K562 (cell line): ENCODE measurements around the gene BTNL8. TPM values are rescaled to one million over a fixed set of nuclear protein-coding genes. Genes with fewer than 3 reads are reported as not detected.

Experiments
- ATAC-seq: fragments of 200-7000 bp; cut with Tn5 transposase; 3 replicates; pipeline ENCODE4 v1.9.1; 2020; ENCODE audit warnings: moderate library complexity
- BruUV-seq: library from RNA; stranded (reverse); fragments of 400-500 nt; replicated peaks from 2 replicates; lab custom pipeline; 2021; lab: Mats Ljungman, UMichigan
- CTCF ChIA-PET: fragments of 300-600 bp; formaldehyde crosslinking; extraction: SDS; loops from one replicate; lab custom pipeline; 2021; ENCODE audit warnings: low intra/inter-chr PET ratio; lab: Yijun Ruan, JAX
- POLR2A ChIA-PET: fragments of 300-600, 350-650 bp; sonication (Branson Sonifier 250); formaldehyde crosslinking; extraction: SDS; loops from one replicate; lab custom pipeline; 2021; ENCODE audit warnings: antibody characterized with exemption, inconsistent platforms; lab: Yijun Ruan, JAX
- DNase-seq, 4 experiments: peaks; one replicate each; pipeline versions ENCODE4 v3.0.0 to v3.0.0-alpha.2; 2011 to 2018; ENCODE audit warnings: low spot score in 3 of 4, mixed read lengths in 3 of 4; ENCODE audit errors: extremely low read depth in 1 of 4
- FAIRE-seq: peaks from 2 replicates; lab custom pipeline; 2011; peaks lifted over from hg19 to GRCh38; lab: Jason Lieb, UNC
- H2AFZ ChIP-seq: 2 replicates; pipeline ENCODE4 v1.6.0; 2011; ENCODE audit warnings: low read depth, low read length, control low read depth, inconsistent platforms
- H3K27ac ChIP-seq: fragments of 200-600 bp; 3 replicates; pipeline ENCODE4 v1.8.0; 2011; ENCODE audit warnings: low read depth, mild to moderate bottlenecking, control low read depth, inconsistent platforms, low read length, moderate library complexity, mixed read lengths; ENCODE audit errors: extremely low read depth
- H3K27me3 ChIP-seq, 2 experiments: fragments of 300-600 bp in 1 of 2; 2 replicates in 1 of 2; 3 replicates in 1 of 2; pipeline versions ENCODE4 v1.6.0 to v1.8.0; 2011; ENCODE audit warnings: inconsistent platforms in 2 of 2, low read length in 2 of 2, mild to moderate bottlenecking in 1 of 2, mixed read lengths in 1 of 2, moderate library complexity in 1 of 2; ENCODE audit not compliant: control insufficient read depth in 2 of 2, insufficient read depth in 2 of 2
- H3K36me3 ChIP-seq: fragments of 300-600 bp; 3 replicates; pipeline ENCODE4 v1.8.0; 2011; ENCODE audit warnings: mild to moderate bottlenecking, low read length, inconsistent platforms; ENCODE audit not compliant: control insufficient read depth, insufficient read depth
- H3K4me1 ChIP-seq, 2 experiments: fragments of 200-600 bp in 1 of 2; replicated peaks in 1 of 2; 2 replicates in 1 of 2; 3 replicates in 1 of 2; pipeline versions ENCODE4 v1.5.1 to v1.8.0; 2011; ENCODE audit warnings: inconsistent platforms in 2 of 2, low read length in 2 of 2, mild to moderate bottlenecking in 1 of 2, mixed read lengths in 1 of 2, moderate library complexity in 1 of 2; ENCODE audit not compliant: control insufficient read depth in 2 of 2, insufficient read depth in 2 of 2
- H3K4me2 ChIP-seq: 2 replicates; pipeline ENCODE4 v1.6.1; 2011; ENCODE audit warnings: low read length, control low read depth, inconsistent platforms, mixed read lengths; ENCODE audit not compliant: insufficient read depth
- H3K4me3 ChIP-seq: fragments of 200-600 bp; sonication (generic), shearing (Covaris generic); 2 replicates; pipeline ENCODE4 v1.5.1; 2016; ENCODE audit warnings: control low read depth, inconsistent platforms
- H3K79me2 ChIP-seq: fragments of 200-600 bp; 3 replicates; pipeline ENCODE4 v1.8.0; 2011; ENCODE audit warnings: low read length, inconsistent platforms; ENCODE audit not compliant: control insufficient read depth, insufficient read depth
- H3K9ac ChIP-seq, 2 experiments: 2 replicates each; pipeline versions ENCODE4 v1.6.0 to v1.6.1; 2011; ENCODE audit warnings: low read depth in 2 of 2, low read length in 2 of 2, control low read depth in 1 of 2, inconsistent platforms in 1 of 2, mild to moderate bottlenecking in 1 of 2, mixed read lengths in 1 of 2; ENCODE audit not compliant: insufficient read depth in 1 of 2
- H3K9me1 ChIP-seq: one replicate; pipeline ENCODE4 v1.6.0; 2011; ENCODE audit warnings: inconsistent platforms, mild to moderate bottlenecking, low read length, moderate library complexity; ENCODE audit not compliant: control insufficient read depth, insufficient read depth
- H3K9me3 ChIP-seq: replicated peaks from 2 replicates; pipeline ENCODE4 v1.5.1; 2011; ENCODE audit warnings: low read depth, low read length, inconsistent platforms; ENCODE audit not compliant: control insufficient read depth, insufficient read depth
- H4K20me1 ChIP-seq: replicated peaks from 2 replicates; pipeline ENCODE4 v1.6.1; 2011; ENCODE audit warnings: low read length, inconsistent platforms, mixed read lengths; ENCODE audit not compliant: control insufficient read depth, insufficient read depth
- ARID1B ChIP-seq: fragments of 450-650 bp; IDR thresholded peaks from 2 replicates; pipeline ENCODE4 v1.6.1; 2016; ENCODE audit warnings: antibody characterized with exemption, mild to moderate bottlenecking, inconsistent platforms
- CBFA2T2 ChIP-seq: fragments of 450-650 bp; conservative IDR thresholded peaks from 2 replicates; pipeline ENCODE4 v1.6.1; 2017; ENCODE audit warnings: mild to moderate bottlenecking
- CBFA2T3 ChIP-seq: fragments of 450-650 bp; IDR thresholded peaks from 2 replicates; pipeline ENCODE4 v1.6.1; 2017
- ETV1 ChIP-seq: fragments of 450-650 bp; conservative IDR thresholded peaks from 2 replicates; pipeline ENCODE4 v1.6.1; 2016; ENCODE audit warnings: missing genetic modification characterization, control low read depth, low read depth, missing compliant biosample characterization
- KDM2B ChIP-seq: fragments of 250-450 bp; sonication (Bioruptor Pico); IDR thresholded peaks from 2 replicates; pipeline ENCODE4 v1.8.0; 2021; ENCODE audit warnings: mild to moderate bottlenecking, moderate library complexity
- MEIS2 ChIP-seq: fragments of 450-650 bp; IDR thresholded peaks from 2 replicates; pipeline ENCODE4 v1.6.1; 2014; ENCODE audit warnings: mild to moderate bottlenecking; ENCODE audit not compliant: partially characterized antibody
- PBX2 ChIP-seq, 2 experiments: IDR thresholded peaks in 1 of 2; conservative IDR thresholded peaks in 1 of 2; 2 replicates each; pipeline ENCODE4 v1.6.1; 2016; ENCODE audit warnings: low read depth in 2 of 2, mild to moderate bottlenecking in 1 of 2, missing compliant biosample characterization in 1 of 2, missing genetic modification characterization in 1 of 2, moderate library complexity in 1 of 2
- TCF3 ChIP-seq: sonication (generic); formaldehyde crosslinking; IDR thresholded peaks from 2 replicates; pipeline ENCODE4 v1.4.0; 2020; ENCODE audit warnings: mild to moderate bottlenecking, missing genetic modification reagents
- WGBS: fragments of 100-300 bp; shearing (Covaris generic); methylation state at CpG from one replicate; pipeline ENCODE4 v1.1.6; 2016; ENCODE audit warnings: low coverage, mixed read lengths; ENCODE audit not compliant: insufficient coverage; ENCODE audit errors: missing lambda C conversion rate; 5-methylcytosine and 5-hydroxymethylcytosine counted together
- in situ Hi-C: fragments of 300-500 bp; cut with MboI; formaldehyde crosslinking; loops from 4 replicates; pipeline ENCODE4 v1.15.0; 2018; ENCODE audit warnings: inconsistent platforms, mixed read lengths
- intact Hi-C: fragments of 100-400 bp; cut with micrococcal nuclease; formaldehyde crosslinking; loops from 2 replicates; pipeline ENCODE4 v1.14.2; 2022
- polyA plus RNA-seq, 8 experiments: library from polyadenylated mRNA; depleted of rRNA in 4 of 8; stranded (reverse) in 5 of 8; unstranded in 3 of 8; fragments of >200 nt; fragmentation: Nextera tagmentation in 2 of 8; fragmentation: Illumina TruSeq in 1 of 8; extraction: Ambion mirVana in 2 of 8; extraction: Trizol in 1 of 8; gene quantifications; 2 replicates each; pipeline versions ENCODE4 v1.2.1 to v1.2.3, GENCODE V29; 2011 to 2014; ENCODE audit warnings: inconsistent platforms in 1 of 8, missing spikeins in 1 of 8
- total RNA-seq, 7 experiments: library from RNA; depleted of rRNA in 6 of 7; stranded (reverse); fragments of >200 nt in 6 of 7; fragmentation: Illumina TruSeq in 2 of 7; extraction: Trizol in 2 of 7; gene quantifications; 2 replicates each; pipeline versions ENCODE4 v1.2.1 to v1.2.3, GENCODE V29; 2011 to 2021; ENCODE audit warnings: low replicate concordance in 1 of 7
- TF ChIP-seq, protein P1 (sequence below), 2 experiments: fragments of 450-650 bp; conservative IDR thresholded peaks; 2 replicates each; pipeline ENCODE4 v1.6.1; 2017; ENCODE audit warnings: mild to moderate bottlenecking in 2 of 2, moderate library complexity in 2 of 2

BTNL8 gene
- total and polyA plus RNA-seq, 9 of the 15 experiments (the other 6 are each of a cell fraction or from before 2014, with no cell fraction given): 0.04 to 0.18 (median 0.07) TPM; not detected in 6

- ATAC-seq (peak; percentile 52; the same call in 1 of the 3 replicates), DNase-seq (peak in 2 of 4 experiments; percentile 1 to 36), FAIRE-seq (no peak)
- in situ Hi-C loops (no loop called here), intact Hi-C loops (no loop called here)
- Histone ChIP-seq H3K27me3 (no peaks in the 10 kb centered on the region), H3K79me2 (no peaks in the 10 kb centered on the region), H2AFZ (no peak overlapping the region), H3K9me1 (no peaks in the 10 kb centered on the region), H3K36me3 (no peaks in the 10 kb centered on the region), H3K9me3 (peaks cover 3% of the 10 kb centered on the region), H4K20me1 (no peaks in the 10 kb centered on the region), H3K27ac (peak overlapping the region; percentile 23; the same call in 1 of the 3 replicates), H3K4me3 (no peak overlapping the region), H3K4me2 (no peak overlapping the region), H3K4me1 (peaks cover 3 to 9% of the 10 kb centered on the region in 2 experiments; a peak in 4 of 5 replicates)
- no TSS peak for BruUV-seq
- CTCF ChIA-PET: no interaction called here
- 3% methylated on average over 2 of the region's 2 CpGs for WGBS
- TF ChIP-seq ETV1 (tag) (0 out of 2 replicates have a peak, but pooled peaks have one; percentile 39), KDM2B (no peak), MEIS2 (peak; percentile 66), ARID1B (peak; percentile 36), CBFA2T3 (peak; percentile 68), PBX2 (CRISPR knock-in tag; IDR thresholded peaks at IDR 0.05; ENCODE audit: low read depth) (no peak), PBX2 (tag; conservative IDR thresholded peaks at IDR 0.05; ENCODE audit: low read depth) (peak; percentile 69), CBFA2T2 (peak; percentile 36; the same call in 1 of the 2 replicates), TCF3 (CRISPR knock-in tag) (peak; percentile 52)
- TF ChIP-seq, protein P1, sequence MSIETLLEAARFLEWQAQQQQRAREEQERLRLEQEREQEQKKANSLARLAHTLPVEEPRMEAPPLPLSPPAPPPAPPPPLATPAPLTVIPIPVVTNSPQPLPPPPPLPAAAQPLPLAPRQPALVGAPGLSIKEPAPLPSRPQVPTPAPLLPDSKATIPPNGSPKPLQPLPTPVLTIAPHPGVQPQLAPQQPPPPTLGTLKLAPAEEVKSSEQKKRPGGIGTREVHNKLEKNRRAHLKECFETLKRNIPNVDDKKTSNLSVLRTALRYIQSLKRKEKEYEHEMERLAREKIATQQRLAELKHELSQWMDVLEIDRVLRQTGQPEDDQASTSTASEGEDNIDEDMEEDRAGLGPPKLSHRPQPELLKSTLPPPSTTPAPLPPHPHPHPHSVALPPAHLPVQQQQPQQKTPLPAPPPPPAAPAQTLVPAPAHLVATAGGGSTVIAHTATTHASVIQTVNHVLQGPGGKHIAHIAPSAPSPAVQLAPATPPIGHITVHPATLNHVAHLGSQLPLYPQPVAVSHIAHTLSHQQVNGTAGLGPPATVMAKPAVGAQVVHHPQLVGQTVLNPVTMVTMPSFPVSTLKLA (conservative IDR thresholded peaks at IDR 0.05): no peak
- TF ChIP-seq, all 486 proteins: peak for 7
- no peak overlapping the region for H3K9ac ChIP-seq
- POLR2A ChIA-PET: interaction anchor here (0.7 to 1.1 kb wide), 2 partner anchors 34 to 110 kb away, joined by 3 read pairs; no protein-coding TSS in a partner anchor
These were observed 11.2 kb downstream of the BTNL8 start for GRCh38 chr5:180910182-180910581.
